ENCODE measurements around the gene SORCS2. TPM values are rescaled to one million over a fixed set of nuclear protein-coding genes. Genes with fewer than 3 reads are reported as not detected.

The SORCS2 gene
- total RNA-seq, 1 donor from 2014 or later = not detected

DNA sequence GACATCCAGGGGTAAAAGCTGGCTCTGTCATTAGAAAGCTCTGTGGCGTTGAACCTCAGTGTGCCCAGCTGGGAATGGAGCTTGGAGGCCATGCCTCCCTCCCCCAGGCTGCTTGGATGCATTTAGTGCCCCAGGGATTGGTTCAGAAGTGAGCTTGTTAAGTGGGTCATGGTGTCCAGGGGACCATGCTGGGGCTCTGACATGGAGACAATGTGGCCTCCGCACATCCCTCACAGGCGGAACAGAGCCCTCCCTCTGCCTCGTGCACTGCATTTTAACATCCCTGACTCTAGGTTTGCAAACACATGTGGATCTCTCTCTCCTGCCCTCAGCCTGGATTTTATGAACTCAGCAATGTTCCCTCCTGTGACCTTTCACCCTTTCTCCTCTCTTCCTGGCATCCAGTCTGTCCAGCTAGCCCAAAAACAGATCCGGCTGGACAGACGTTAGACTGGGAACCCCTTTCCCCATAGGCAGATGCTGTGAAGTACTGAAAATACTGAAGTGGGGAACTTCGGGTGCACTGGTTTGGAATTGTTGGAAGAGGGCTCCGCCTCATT, 81.5 kb downstream of the SORCS2 start:
- Mint-ChIP-seq H3K9me3 (no peaks in the 10 kb centered on the region), H3K4me1 (no peaks in the 10 kb centered on the region), H3K36me3 (ENCODE audit: low read depth) (no peaks in the 10 kb centered on the region), H3K4me3 (no peak overlapping the region), H3K27me3 (no peaks in the 10 kb centered on the region), H3K27ac (no peak overlapping the region)
- CTCF ChIA-PET = no interaction called here
- DNase-seq = no peak
- no peak for ATAC-seq (ENCODE audit: low read depth)
- intact Hi-C loops (cut with micrococcal nuclease) = no loop called here
- TF ChIP-seq, protein P1, sequence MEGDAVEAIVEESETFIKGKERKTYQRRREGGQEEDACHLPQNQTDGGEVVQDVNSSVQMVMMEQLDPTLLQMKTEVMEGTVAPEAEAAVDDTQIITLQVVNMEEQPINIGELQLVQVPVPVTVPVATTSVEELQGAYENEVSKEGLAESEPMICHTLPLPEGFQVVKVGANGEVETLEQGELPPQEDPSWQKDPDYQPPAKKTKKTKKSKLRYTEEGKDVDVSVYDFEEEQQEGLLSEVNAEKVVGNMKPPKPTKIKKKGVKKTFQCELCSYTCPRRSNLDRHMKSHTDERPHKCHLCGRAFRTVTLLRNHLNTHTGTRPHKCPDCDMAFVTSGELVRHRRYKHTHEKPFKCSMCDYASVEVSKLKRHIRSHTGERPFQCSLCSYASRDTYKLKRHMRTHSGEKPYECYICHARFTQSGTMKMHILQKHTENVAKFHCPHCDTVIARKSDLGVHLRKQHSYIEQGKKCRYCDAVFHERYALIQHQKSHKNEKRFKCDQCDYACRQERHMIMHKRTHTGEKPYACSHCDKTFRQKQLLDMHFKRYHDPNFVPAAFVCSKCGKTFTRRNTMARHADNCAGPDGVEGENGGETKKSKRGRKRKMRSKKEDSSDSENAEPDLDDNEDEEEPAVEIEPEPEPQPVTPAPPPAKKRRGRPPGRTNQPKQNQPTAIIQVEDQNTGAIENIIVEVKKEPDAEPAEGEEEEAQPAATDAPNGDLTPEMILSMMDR (IDR thresholded peaks at IDR 0.05) = no peak
- POLR2A ChIA-PET = no interaction called here

DNA sequence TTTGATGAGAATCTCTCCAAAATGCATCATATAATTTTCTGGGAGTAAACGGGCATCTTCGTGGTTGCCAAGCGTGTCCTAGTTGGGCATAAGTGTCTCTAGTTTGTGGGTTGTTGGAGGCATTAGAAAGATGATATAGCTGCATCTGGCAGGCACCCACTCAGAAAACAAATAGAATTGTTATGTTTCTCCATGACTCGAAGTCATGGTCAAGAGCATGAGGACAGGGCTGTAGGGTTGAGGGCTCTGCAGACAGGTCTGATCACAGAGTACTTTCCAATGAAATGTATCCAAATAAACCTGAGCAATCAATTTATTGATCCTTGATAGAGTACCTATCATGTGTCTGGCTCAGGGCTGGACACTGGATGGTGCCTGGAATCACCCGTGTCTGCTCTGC, 82.7 kb downstream of the SORCS2 start:
- H3K9me3 Mint-ChIP-seq = no peaks in the 10 kb centered on the region
- ChIA-PET CTCF (no interaction called here), POLR2A (no interaction called here)
- intact Hi-C loops (cut with micrococcal nuclease) = no loop called here
- TF ChIP-seq, protein P1 (IDR thresholded peaks at IDR 0.05) = no peak
- ATAC-seq (ENCODE audit: low read depth) (no peak), DNase-seq (no peak)
- no peak overlapping the region for H3K27ac Mint-ChIP-seq
- no peaks in the 10 kb centered on the region for H3K36me3 Mint-ChIP-seq (ENCODE audit: low read depth)
- no peaks in the 10 kb centered on the region for H3K27me3 Mint-ChIP-seq
- no peaks in the 10 kb centered on the region for H3K4me1 Mint-ChIP-seq
- H3K4me3 Mint-ChIP-seq = no peak overlapping the region

DNA sequence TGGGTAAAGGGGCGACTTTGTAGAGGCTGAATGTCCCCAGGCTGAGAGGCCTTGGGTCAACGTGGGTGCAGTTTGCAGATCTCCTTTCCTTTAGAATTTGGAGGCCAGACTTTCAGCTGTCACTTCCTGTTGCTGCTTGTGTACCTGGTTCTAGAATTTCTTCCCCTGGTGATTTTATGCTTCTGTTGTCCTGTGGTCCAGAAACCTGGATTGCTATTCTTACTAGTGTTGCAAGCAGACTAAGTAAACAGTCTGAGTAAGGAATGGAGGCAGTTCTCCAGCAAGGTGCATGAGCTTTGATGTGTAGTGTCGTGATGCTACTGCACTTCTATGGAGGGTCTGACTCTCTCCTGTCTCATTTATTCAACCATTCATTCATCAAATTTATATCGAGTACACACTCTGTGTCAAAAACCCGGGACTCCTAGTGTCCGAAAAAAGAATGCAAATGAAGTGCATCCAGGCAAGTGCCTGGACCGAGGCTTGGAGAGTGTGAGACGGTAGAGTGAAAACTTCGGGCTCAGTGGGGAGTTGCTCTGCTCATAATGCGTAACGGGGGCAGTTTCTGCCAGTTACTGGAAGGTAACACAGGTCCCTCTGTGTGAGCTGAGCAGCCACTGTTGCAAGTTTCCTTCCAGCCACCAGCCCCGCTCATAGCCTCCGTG, 83.3 kb downstream of the SORCS2 start:
- CTCF ChIA-PET = no interaction called here
- no peak for ATAC-seq (ENCODE audit: low read depth)
- Mint-ChIP-seq H3K27me3 (no peaks in the 10 kb centered on the region), H3K9me3 (no peaks in the 10 kb centered on the region), H3K4me1 (no peaks in the 10 kb centered on the region), H3K4me3 (no peak overlapping the region), H3K27ac (no peak overlapping the region), H3K36me3 (ENCODE audit: low read depth) (no peaks in the 10 kb centered on the region)
- intact Hi-C loops (cut with micrococcal nuclease) = no loop called here
- DNase-seq = no peak
- POLR2A ChIA-PET = no interaction called here
- TF ChIP-seq, protein P1 (IDR thresholded peaks at IDR 0.05) = no peak

DNA sequence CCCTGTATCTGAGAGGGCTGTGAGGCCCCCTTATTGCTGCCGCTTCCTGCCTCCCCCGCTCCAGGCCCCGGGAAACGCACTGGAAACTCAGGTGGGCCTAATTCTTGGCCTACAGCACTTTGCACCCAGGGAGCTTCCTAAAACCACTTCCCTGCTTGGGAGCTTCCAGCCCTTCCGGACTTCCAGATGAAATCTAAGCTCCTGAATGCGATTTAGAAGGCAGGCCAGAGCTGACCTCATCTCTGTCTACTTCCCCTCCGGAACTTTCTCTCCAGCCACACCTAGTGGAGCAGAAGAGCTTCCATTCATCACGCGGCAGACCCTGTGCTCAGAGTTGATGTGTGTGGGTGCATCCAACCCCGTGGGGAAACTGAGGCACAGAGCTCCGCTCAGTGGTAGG, 84.2 kb downstream of the SORCS2 start:
- TF ChIP-seq, protein P1 (IDR thresholded peaks at IDR 0.05) = no peak
- H3K27me3 Mint-ChIP-seq = no peaks in the 10 kb centered on the region
- H3K36me3 Mint-ChIP-seq (ENCODE audit: low read depth) = no peaks in the 10 kb centered on the region
- intact Hi-C loops (cut with micrococcal nuclease) = no loop called here
- H3K9me3 Mint-ChIP-seq = no peaks in the 10 kb centered on the region
- H3K27ac Mint-ChIP-seq = no peak overlapping the region
- DNase-seq (no peak), ATAC-seq (ENCODE audit: low read depth) (no peak)
- ChIA-PET CTCF (no interaction called here), POLR2A (no interaction called here)
- H3K4me3 Mint-ChIP-seq = no peak overlapping the region
- H3K4me1 Mint-ChIP-seq = no peaks in the 10 kb centered on the region

DNA sequence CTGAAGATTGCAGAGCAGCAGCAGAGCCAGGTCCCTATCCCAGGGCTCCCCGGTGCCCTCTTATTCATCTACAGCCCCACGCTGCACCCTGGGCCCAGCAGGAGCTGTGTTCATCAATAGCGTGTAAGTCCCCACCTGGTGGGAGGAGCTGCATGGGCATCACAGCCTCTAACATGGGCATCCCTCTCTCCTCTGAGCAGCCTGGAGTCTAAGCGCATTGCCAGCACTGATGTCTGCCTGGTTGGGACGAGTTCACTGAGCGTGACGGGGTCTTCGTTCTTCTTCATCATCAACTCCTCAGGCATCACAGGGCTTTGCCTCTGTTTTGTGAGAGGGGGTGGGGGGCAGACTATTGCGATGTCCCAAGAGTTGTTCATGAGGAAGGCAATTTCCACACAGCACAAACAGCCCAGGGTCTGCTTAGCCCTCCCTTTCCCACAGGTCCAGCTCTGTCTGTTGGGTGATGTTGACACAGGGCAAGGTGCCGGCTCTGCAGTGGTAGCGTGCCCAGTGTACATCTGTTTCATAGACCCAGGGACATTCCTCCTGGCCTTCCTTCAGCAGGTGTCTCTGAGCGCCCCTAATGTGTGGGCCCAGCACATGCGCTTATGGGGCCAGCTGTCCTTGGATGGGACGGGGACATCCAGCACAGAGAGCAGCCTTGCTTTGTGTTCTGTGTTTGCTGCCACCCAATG, 85.9 kb downstream of the SORCS2 start:
- ChIA-PET POLR2A (no interaction called here), CTCF (no interaction called here)
- H3K27me3 Mint-ChIP-seq = peaks cover 3% of the 10 kb centered on the region
- no peaks in the 10 kb centered on the region for H3K4me1 Mint-ChIP-seq
- no peak for DNase-seq
- intact Hi-C loops (cut with micrococcal nuclease) = no loop called here
- TF ChIP-seq, protein P1 (IDR thresholded peaks at IDR 0.05) = no peak
- H3K27ac Mint-ChIP-seq = no peak overlapping the region
- no peak overlapping the region for H3K4me3 Mint-ChIP-seq
- no peaks in the 10 kb centered on the region for H3K36me3 Mint-ChIP-seq (ENCODE audit: low read depth)
- H3K9me3 Mint-ChIP-seq = no peaks in the 10 kb centered on the region
- ATAC-seq (ENCODE audit: low read depth) = no peak

Measured in activated B cell treated with CpG ODN at 0.5 μM for 24 hours (primary cell).